HG03378 (cell line): ENCODE results near the gene NOP56.

Experiments used
- ATAC-seq: cut with Tn5 transposase; IDR thresholded peaks from one replicate; pipeline ENCODE4 v1.9.1; 2021; ENCODE audit warnings: mild to moderate bottlenecking, moderate library complexity; ENCODE audit not compliant: unreplicated experiment

Gene NOP56

DNA sequence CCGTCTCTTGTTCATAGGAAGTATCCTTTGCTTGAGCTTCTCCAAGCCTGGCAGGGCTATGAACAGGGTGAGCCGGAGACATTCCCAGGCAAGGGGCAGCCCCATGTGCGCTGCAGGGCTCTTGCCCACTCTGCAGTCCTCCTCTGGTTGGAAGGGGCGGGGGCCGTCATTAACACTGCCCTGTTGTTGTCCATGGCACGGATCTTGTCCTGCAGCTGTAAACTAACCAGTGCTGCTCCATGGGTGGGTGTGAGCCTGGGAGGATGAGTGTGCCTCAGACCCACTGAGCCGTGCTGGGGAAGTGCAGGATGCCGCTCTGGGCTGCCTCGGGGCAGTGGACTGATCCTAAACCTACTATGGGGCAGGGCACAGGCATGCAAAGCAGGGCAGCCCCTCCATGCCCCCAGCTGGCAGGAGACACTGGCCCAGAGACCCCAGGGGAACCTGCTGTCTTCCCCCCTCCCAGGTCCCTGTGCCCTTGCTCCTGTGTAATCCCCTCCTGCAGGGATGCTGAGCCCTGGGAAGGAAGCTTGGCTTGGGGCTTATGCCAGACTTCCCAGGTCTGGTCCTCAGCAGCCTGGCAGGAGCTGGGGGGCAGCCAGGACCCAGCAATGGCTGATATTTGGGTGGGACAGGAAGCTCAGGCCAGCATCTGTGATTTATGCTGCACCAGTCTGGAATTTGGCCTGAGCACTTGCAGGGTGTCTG, 48.6 kb downstream of the NOP56 start:
- ATAC-seq: no peak

DNA sequence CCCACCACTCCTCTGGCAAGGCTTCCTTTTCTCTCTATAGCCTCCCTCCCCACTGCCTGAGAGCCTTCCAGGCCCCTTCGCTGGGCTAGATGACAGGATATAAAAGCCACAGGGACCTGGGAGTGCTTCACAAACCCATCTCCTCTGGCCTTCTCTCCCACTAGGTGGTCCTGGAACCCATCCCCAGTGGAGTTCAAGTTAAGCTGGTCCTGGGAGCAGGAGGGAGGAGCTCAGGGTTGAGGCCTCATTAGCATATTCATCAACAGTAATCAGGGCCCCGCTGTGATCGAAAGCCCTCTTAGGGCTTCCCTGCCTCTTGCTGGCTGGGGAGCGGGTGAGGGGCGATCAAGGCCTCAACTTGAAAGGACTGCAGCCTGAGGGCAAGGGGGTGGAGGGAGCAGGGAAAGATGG, 49.2 kb downstream of the NOP56 start:
- no peak for ATAC-seq

DNA sequence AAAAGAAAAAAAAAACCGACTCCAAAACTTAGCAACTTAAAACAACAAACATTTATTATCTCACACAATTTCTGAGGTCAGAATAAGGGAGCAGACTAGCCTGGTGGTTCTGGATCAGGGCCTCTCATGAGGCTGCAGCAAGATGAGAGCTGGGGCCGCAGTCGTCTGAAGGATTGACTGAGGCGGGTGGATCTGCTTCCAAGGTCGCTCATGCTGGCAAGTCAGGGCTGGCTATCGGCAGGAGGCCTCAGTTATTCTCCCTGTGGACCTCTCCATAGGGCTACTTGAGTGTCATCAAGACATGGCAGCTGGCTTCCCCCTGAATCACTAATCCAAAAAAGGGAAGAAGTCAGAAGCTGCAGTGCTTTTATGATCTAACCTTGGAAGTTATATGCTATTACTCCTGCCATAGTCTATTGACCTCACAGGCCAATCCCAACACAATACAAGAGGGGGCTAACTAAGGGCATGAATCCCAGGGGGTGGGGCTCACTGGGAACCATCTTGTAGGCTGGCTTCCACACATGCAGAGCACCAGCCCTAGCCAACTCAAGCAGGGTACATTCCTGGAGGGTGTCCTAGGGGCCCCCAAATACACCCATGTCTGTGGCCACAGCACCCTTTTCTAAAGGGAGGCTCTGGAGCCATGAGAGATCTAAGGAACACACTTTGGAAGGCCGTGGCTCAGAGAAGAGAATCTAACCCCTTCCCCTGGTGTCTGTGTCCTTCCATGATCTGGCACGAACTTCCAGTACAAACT, 51.5 kb downstream of the NOP56 start:
- no peak for ATAC-seq

DNA sequence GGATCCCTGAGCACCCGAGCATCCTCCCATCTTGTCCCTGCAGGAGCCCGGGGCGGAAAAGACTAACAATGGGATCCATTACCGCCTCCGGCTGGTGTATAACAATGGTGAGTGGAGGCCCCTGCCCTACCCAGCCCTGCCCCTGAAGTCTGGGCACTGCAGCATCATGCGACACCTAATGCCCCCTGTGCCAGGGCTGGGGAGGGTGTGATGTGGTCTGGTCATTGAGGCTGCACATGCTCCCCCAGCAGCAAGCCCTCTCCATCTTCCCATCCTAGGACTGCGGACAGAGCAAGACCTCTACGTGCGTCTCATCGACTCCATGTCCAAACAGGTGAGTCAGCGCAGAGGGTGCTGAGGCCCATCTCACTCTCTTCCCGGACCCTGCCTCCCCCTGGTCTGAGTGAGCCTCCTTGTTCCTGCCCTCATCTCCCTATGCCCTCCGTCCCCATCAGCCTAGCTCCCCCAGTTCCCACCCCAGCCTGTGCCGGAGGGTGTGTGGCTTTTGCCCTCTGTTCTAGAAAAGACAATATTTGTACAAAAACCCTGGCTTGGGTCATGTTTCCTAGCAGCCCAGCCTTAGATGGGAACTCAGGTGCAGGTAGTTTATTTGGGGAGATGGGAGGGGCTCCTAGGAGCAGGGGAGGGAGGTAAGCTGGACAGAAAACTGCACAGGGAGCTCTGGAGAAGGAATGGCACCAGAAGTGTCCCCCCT, 53.7 kb downstream of the NOP56 start:
- no peak for ATAC-seq

DNA sequence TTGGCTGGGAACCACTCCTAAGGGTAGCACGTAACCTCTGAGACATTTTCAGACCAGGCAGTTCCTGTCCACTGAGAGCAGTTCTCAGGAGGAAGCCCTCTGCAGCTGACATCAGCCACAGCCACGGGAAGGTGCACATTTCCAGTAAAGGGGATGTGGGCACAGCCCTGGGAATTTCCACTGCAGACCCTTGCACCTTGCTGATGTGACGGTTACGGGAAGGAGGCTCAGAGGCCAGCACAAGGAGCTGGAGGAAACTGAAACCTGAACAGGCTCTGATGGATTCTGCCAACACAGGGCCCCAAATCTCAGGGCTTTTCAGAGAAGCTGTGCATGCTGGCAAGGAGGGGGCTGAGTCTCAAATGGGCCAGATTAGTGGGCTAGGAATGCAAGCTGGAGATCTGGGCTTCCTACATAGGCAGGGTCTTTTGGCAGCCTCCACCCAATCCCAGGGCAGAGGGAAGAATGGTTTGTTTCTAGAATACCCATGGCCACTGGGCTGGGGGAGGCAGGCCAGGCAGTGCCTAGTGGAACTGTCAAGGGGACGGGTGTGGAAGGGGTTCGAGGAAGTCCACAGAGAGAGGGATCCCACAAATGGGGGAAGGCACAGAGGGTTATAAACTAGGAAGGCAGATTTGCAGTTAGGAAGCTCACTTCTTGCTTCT, 54.4 kb downstream of the NOP56 start:
- no peak for ATAC-seq

DNA sequence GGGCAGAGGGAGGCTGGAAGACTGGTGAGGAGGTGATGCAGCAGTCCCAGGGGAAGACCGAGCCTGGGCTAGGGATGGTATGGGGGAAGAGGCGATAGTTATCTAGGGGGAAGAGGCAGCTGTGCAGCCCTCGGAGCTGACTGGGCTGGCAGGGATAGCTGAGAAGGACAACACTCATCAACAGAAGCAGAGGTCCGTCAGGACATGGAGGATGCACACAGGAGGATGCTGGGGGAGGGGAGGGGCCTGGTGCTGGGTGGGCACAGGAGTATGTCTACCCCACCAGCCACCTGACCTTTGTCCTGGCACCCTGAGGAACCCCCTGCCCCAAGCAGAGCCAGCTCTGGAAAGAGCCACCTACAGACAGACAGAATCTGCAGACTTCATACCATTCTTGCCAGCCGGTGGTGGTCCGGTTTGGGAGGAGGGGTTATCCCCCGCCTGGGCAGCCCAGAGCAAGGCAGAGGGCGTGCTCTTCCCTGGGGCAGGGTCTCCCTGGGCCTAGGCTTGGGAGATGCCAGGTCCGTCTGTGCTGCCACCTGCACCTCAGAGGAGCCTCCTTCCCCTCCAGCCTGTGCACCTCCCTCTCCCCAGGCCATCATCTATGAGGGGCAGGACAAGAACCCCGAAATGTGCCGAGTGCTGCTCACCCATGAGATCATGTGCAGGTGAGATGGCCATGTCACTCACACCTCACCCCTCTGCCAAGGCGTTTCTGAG, 55.1 kb downstream of the NOP56 start:
- no peak for ATAC-seq
